Activated T-helper 1 cell treated with anti-CD3 and anti-CD28 coated beads, Interleukin-12 subunit alpha, Interleukin-12 subunit beta, Interleukin-2, Interleukin-4 antibody, amounts not matched to agents 30 ng/mL and 10 ng/mL and 1 ng/mL, durations not matched to agents 14 hours and 24 hours and 36 hours (primary cell): ENCODE measurements around the gene CBX8. TPM values are rescaled to one million over a fixed set of nuclear protein-coding genes. Genes with fewer than 3 reads are reported as not detected.

Source experiments
- DNase-seq: peaks from one replicate; pipeline ENCODE4 v3.0.0; 2021; ENCODE audit warnings: low spot score
- H3K27ac Mint-ChIP-seq: one replicate; pipeline ENCODE4 v1.8.0; 2021; ENCODE audit warnings: mild to moderate bottlenecking, mixed read lengths
- H3K27me3 Mint-ChIP-seq: one replicate; pipeline ENCODE4 v1.8.0; 2022; ENCODE audit warnings: mild to moderate bottlenecking, moderate library complexity, mixed read lengths; ENCODE audit not compliant: insufficient read depth
- H3K36me3 Mint-ChIP-seq: one replicate; pipeline ENCODE4 v1.8.0; 2021; ENCODE audit warnings: low read depth, mixed read lengths
- H3K4me1 Mint-ChIP-seq: one replicate; pipeline ENCODE4 v1.8.0; 2021; ENCODE audit warnings: low read depth, mixed read lengths
- H3K4me3 Mint-ChIP-seq: one replicate; pipeline ENCODE4 v1.8.0; 2021; ENCODE audit warnings: mild to moderate bottlenecking, moderate library complexity, mixed read lengths
- H3K9me3 Mint-ChIP-seq: one replicate; pipeline ENCODE4 v1.8.0; 2021; ENCODE audit warnings: mixed read lengths
- intact Hi-C: fragments of 100-400 bp; cut with micrococcal nuclease; formaldehyde crosslinking; loops from one replicate; pipeline ENCODE4 v1.15.1; 2024
- total RNA-seq: library from RNA; stranded (reverse); gene quantifications from 2 replicates; pipeline ENCODE4 v1.2.3, GENCODE V29; 2022

Gene CBX8
- total RNA-seq, 1 donor from 2014 or later, result 6.2 TPM

- Mint-ChIP-seq H3K36me3 (no peaks in the 10 kb centered on the region), H3K4me1 (no peaks in the 10 kb centered on the region), H3K9me3 (no peaks in the 10 kb centered on the region), H3K27ac (no peak overlapping the region), H3K27me3 (peaks cover 27% of the 10 kb centered on the region), H3K4me3 (no peak overlapping the region)
- intact Hi-C loops, result no loop called here
- DNase-seq, result no peak
Observed at GRCh38 chr17:79786930-79787643, 9.8 kb downstream of the CBX8 start.

GRCh38 chr17:79785900-79786810, 10.7 kb downstream of the CBX8 start:
- Mint-ChIP-seq H3K4me1 (no peaks in the 10 kb centered on the region), H3K36me3 (no peaks in the 10 kb centered on the region), H3K27me3 (peaks cover 24% of the 10 kb centered on the region), H3K9me3 (no peaks in the 10 kb centered on the region), H3K27ac (no peak overlapping the region), H3K4me3 (no peak overlapping the region)
- intact Hi-C loops, result no loop called here
- DNase-seq, result no peak

- no peak for DNase-seq
- Mint-ChIP-seq H3K4me1 (no peaks in the 10 kb centered on the region), H3K4me3 (no peak overlapping the region), H3K27me3 (peaks cover 30% of the 10 kb centered on the region), H3K9me3 (no peaks in the 10 kb centered on the region), H3K27ac (no peak overlapping the region), H3K36me3 (no peaks in the 10 kb centered on the region)
- intact Hi-C loops, result no loop called here
Observed at GRCh38 chr17:79785017-79785899, 11.6 kb downstream of the CBX8 start.

GRCh38 chr17:79784353-79785016, 12.4 kb downstream of the CBX8 start:
- Mint-ChIP-seq H3K27ac (no peak overlapping the region), H3K4me3 (no peak overlapping the region), H3K36me3 (no peaks in the 10 kb centered on the region), H3K4me1 (no peaks in the 10 kb centered on the region), H3K9me3 (no peaks in the 10 kb centered on the region), H3K27me3 (peaks cover 38% of the 10 kb centered on the region)
- DNase-seq, result no peak
- intact Hi-C loops, result no loop called here

- intact Hi-C loops, result no loop called here
- Mint-ChIP-seq H3K27me3 (peaks cover 39% of the 10 kb centered on the region), H3K9me3 (no peaks in the 10 kb centered on the region), H3K4me3 (no peak overlapping the region), H3K36me3 (peaks cover 1% of the 10 kb centered on the region), H3K4me1 (peaks cover 2% of the 10 kb centered on the region), H3K27ac (no peak overlapping the region)
- DNase-seq, result no peak
Observed at GRCh38 chr17:79783891-79784290, 13.0 kb downstream of the CBX8 start.

GRCh38 chr17:79781736-79782575, 14.9 kb downstream of the CBX8 start:
- Mint-ChIP-seq H3K4me1 (peaks cover 6% of the 10 kb centered on the region), H3K36me3 (peaks cover 5% of the 10 kb centered on the region), H3K27me3 (peaks cover 28% of the 10 kb centered on the region), H3K27ac (no peak overlapping the region), H3K9me3 (no peaks in the 10 kb centered on the region), H3K4me3 (no peak overlapping the region)
- DNase-seq, result no peak
- intact Hi-C loops, result no loop called here

- intact Hi-C loops, result no loop called here
- Mint-ChIP-seq H3K27ac (no peak overlapping the region), H3K4me1 (peaks cover 12% of the 10 kb centered on the region), H3K9me3 (no peaks in the 10 kb centered on the region), H3K27me3 (peaks cover 35% of the 10 kb centered on the region), H3K4me3 (no peak overlapping the region), H3K36me3 (peaks cover 5% of the 10 kb centered on the region)
- no peak for DNase-seq
Observed at GRCh38 chr17:79781012-79781650, 15.7 kb downstream of the CBX8 start.

- H3K9me3 Mint-ChIP-seq, result no peaks in the 10 kb centered on the region
- peaks cover 48% of the 10 kb centered on the region for H3K27me3 Mint-ChIP-seq
- peaks cover 5% of the 10 kb centered on the region for H3K36me3 Mint-ChIP-seq
- peak overlapping the region; percentile 84 for H3K4me3 Mint-ChIP-seq
- DNase-seq, result no peak
- peaks cover 12% of the 10 kb centered on the region for H3K4me1 Mint-ChIP-seq
- peak overlapping the region; percentile 40 for H3K27ac Mint-ChIP-seq
- intact Hi-C loops, result loop anchor here (2.0 to 10.0 kb wide), 2 partner anchors 17 to 365 kb away; partner anchors contain the start of genes CBX8 and EIF4A3
Observed at GRCh38 chr17:79779661-79780365, 17.1 kb downstream of the CBX8 start.

- peak overlapping the region; percentile 28 for H3K27ac Mint-ChIP-seq
- peaks cover 50% of the 10 kb centered on the region for H3K27me3 Mint-ChIP-seq
- peaks cover 12% of the 10 kb centered on the region for H3K4me1 Mint-ChIP-seq
- intact Hi-C loops, result loop anchor here (2.0 to 10.0 kb wide), 2 partner anchors 18 to 366 kb away; partner anchors contain the start of genes CBX8 and EIF4A3
- no peaks in the 10 kb centered on the region for H3K9me3 Mint-ChIP-seq
- H3K4me3 Mint-ChIP-seq, result peak overlapping the region; percentile 84
- H3K36me3 Mint-ChIP-seq, result peaks cover 5% of the 10 kb centered on the region
- DNase-seq, result no peak
Observed at GRCh38 chr17:79779084-79779529, 17.8 kb downstream of the CBX8 start.

GRCh38 chr17:79778504-79779083, 18.3 kb downstream of the CBX8 start:
- no peak for DNase-seq
- Mint-ChIP-seq H3K27me3 (peaks cover 54% of the 10 kb centered on the region), H3K4me1 (peaks cover 12% of the 10 kb centered on the region), H3K9me3 (no peaks in the 10 kb centered on the region), H3K36me3 (peaks cover 5% of the 10 kb centered on the region), H3K4me3 (peak overlapping the region; percentile 84), H3K27ac (peak overlapping the region; percentile 87)
- intact Hi-C loops, result loop anchor here (2.0 to 10.0 kb wide), 2 partner anchors 18 to 366 kb away; partner anchors contain the start of genes CBX8 and EIF4A3
